Caco-2 (cell line): Measurements from ENCODE around the gene RAB3GAP2. TPM values are rescaled to one million over a fixed set of nuclear protein-coding genes. Genes with fewer than 3 reads are reported as not detected.

ENCODE experiments used
- BruUV-seq: library from RNA; stranded (reverse); fragments of 400-500 nt; replicated peaks from 2 replicates; lab custom pipeline; 2021; lab: Mats Ljungman, UMichigan
- CTCF ChIA-PET: fragments of 300-600 bp; sonication (Branson Sonifier 250); formaldehyde crosslinking; loops from one replicate; lab custom pipeline; 2022; ENCODE audit warnings: antibody characterized with exemption; lab: Charles Lee
- POLR2A ChIA-PET: fragments of 300-600 bp; sonication (Branson Sonifier 250); formaldehyde crosslinking; loops from one replicate; lab custom pipeline; 2022; ENCODE audit warnings: antibody characterized with exemption; lab: Charles Lee
- DNase-seq, 2 experiments: peaks; one replicate each; pipeline versions ENCODE4 v3.0.0 to v3.0.0-alpha.2; 2020 to 2022
- H3K27me3 ChIP-seq: replicated peaks from 2 replicates; pipeline ENCODE4 v1.6.0; 2011; ENCODE audit warnings: low read length; ENCODE audit not compliant: control insufficient read depth, insufficient read depth
- H3K36me3 ChIP-seq: 2 replicates; pipeline ENCODE4 v1.5.1; 2011; ENCODE audit warnings: low read length; ENCODE audit not compliant: control insufficient read depth, insufficient read depth
- H3K4me1 ChIP-seq: fragments of 250-450 bp; sonication (Bioruptor Pico); 2 replicates; pipeline ENCODE4 v1.5.1; 2020; ENCODE audit warnings: mild to moderate bottlenecking
- H3K4me3 ChIP-seq: 2 replicates; pipeline ENCODE4 v1.5.1; 2011; ENCODE audit warnings: low read depth, mild to moderate bottlenecking, control low read depth, low read length
- H3K9me3 ChIP-seq: fragments of 250-450 bp; sonication (Bioruptor Pico); 2 replicates; pipeline ENCODE4 v1.5.1; 2020; ENCODE audit warnings: mild to moderate bottlenecking, moderate library complexity
- H3K27ac Mint-ChIP-seq: one replicate; pipeline ENCODE4 v1.8.0; 2022; ENCODE audit warnings: mixed read lengths; ENCODE audit not compliant: unreplicated experiment
- H3K27me3 Mint-ChIP-seq: one replicate; pipeline ENCODE4 v1.8.0; 2022; ENCODE audit warnings: mixed read lengths; ENCODE audit not compliant: insufficient read depth, unreplicated experiment
- H3K36me3 Mint-ChIP-seq: one replicate; pipeline ENCODE4 v1.8.0; 2022; ENCODE audit warnings: mild to moderate bottlenecking, mixed read lengths; ENCODE audit not compliant: insufficient read depth, unreplicated experiment
- H3K4me1 Mint-ChIP-seq: one replicate; pipeline ENCODE4 v1.8.0; 2022; ENCODE audit warnings: low read depth, mixed read lengths; ENCODE audit not compliant: unreplicated experiment
- H3K4me3 Mint-ChIP-seq: one replicate; pipeline ENCODE4 v1.8.0; 2022; ENCODE audit warnings: mild to moderate bottlenecking, moderate library complexity, mixed read lengths; ENCODE audit not compliant: unreplicated experiment
- H3K9me3 Mint-ChIP-seq: one replicate; pipeline ENCODE4 v1.8.0; 2022; ENCODE audit warnings: mixed read lengths; ENCODE audit not compliant: unreplicated experiment
- intact Hi-C: fragments of 100-400 bp; cut with micrococcal nuclease; formaldehyde crosslinking; loops from one replicate; pipeline ENCODE4 v1.10.0; 2022; ENCODE audit not compliant: unreplicated experiment
- total RNA-seq: library from RNA; stranded (reverse); gene quantifications from 2 replicates; pipeline ENCODE4 v1.2.3, GENCODE V29; 2022
- TF ChIP-seq, protein P1 (sequence below), 2 experiments: fragments of 200-600 bp in 1 of 2; IDR thresholded peaks; 1 replicate in 1 of 2; 2 replicates in 1 of 2; pipeline versions ENCODE4 v1.5.1 to v1.8.0; 2011 to 2022; ENCODE audit warnings: antibody characterized with exemption in 1 of 2, control low read depth in 1 of 2, inconsistent platforms in 1 of 2, low read depth in 1 of 2, low read length in 1 of 2, mild to moderate bottlenecking in 1 of 2, moderate library complexity in 1 of 2; ENCODE audit not compliant: insufficient read depth in 1 of 2, severe bottlenecking in 1 of 2, unreplicated experiment in 1 of 2

The RAB3GAP2 gene
- total RNA-seq, 1 experiment from 2014 or later = 41.1 TPM

DNA sequence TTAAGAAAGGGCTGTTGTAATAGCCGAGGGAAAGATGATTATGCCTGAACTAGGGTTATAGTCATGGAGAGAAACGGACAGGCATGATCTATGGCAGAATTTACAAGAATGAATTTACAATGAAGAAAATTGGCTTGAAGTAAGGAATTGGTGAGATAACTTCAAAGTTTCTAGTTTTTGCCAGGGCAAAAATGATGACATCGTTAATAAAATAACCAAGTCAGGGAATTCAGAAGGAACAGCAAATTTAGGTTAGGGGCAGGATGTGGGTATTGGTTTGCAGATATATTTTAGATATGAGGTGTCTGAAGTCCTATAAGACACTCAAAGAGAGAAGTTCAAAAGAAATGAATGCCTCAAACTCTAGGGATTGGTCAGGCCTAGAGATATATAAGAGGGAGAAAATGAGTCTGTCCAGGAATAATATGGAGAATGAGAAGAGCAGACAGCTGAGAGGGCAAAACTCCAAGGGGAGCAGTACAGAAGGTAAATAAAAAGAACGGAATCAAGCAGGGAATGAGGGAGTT, 115.6 kb downstream of the RAB3GAP2 start:
- DNase-seq = no peak
- Histone ChIP-seq H3K4me3 (no peak overlapping the region), H3K27me3 (no peaks in the 10 kb centered on the region), H3K4me1 (no peaks in the 10 kb centered on the region), H3K36me3 (peaks cover 1% of the 10 kb centered on the region; the same call in 1 of the 2 replicates), H3K9me3 (no peaks in the 10 kb centered on the region)
- no peaks in the 10 kb centered on the region for H3K27me3 Mint-ChIP-seq
- intact Hi-C loops = no loop called here
- no peaks in the 10 kb centered on the region for H3K9me3 Mint-ChIP-seq
- POLR2A ChIA-PET = no interaction called here
- H3K4me1 Mint-ChIP-seq = no peaks in the 10 kb centered on the region
- no TSS peak for BruUV-seq
- H3K36me3 Mint-ChIP-seq = peaks cover 34% of the 10 kb centered on the region
- no peak overlapping the region for H3K27ac Mint-ChIP-seq
- CTCF ChIA-PET = no interaction called here
- no peak overlapping the region for H3K4me3 Mint-ChIP-seq
- TF ChIP-seq, protein P1, sequence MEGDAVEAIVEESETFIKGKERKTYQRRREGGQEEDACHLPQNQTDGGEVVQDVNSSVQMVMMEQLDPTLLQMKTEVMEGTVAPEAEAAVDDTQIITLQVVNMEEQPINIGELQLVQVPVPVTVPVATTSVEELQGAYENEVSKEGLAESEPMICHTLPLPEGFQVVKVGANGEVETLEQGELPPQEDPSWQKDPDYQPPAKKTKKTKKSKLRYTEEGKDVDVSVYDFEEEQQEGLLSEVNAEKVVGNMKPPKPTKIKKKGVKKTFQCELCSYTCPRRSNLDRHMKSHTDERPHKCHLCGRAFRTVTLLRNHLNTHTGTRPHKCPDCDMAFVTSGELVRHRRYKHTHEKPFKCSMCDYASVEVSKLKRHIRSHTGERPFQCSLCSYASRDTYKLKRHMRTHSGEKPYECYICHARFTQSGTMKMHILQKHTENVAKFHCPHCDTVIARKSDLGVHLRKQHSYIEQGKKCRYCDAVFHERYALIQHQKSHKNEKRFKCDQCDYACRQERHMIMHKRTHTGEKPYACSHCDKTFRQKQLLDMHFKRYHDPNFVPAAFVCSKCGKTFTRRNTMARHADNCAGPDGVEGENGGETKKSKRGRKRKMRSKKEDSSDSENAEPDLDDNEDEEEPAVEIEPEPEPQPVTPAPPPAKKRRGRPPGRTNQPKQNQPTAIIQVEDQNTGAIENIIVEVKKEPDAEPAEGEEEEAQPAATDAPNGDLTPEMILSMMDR (IDR thresholded peaks at IDR 0.05; ENCODE audit: insufficient read depth in 1 of 2, low read depth in 1 of 2, low read length in 1 of 2, severe bottlenecking in 1 of 2, unreplicated experiment in 1 of 2) = no peak

DNA sequence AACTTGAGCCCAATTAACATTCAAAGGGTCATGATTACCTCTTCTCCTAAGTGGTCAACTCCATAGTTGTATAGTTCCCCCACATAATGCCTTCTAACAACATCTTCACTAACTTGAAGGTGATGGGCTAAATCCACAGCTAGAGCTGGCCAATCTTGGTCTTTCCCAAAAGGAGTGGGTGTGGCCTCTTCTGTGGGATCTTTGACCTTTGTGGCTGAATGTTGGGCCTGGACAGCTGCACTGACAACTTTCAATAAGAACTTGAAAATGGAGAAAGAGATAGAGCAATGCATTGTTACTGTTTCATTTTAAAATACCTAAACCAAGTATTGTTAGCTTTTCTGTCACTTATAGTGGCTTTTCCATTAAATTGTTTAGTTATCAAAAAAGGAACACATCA, 119.1 kb downstream of the RAB3GAP2 start:
- no peaks in the 10 kb centered on the region for H3K9me3 Mint-ChIP-seq
- no peaks in the 10 kb centered on the region; the same call in 1 of the 2 replicates for H3K36me3 ChIP-seq
- no TSS peak for BruUV-seq
- no peak overlapping the region for H3K4me3 ChIP-seq
- TF ChIP-seq, protein P1 (IDR thresholded peaks at IDR 0.05; ENCODE audit: insufficient read depth in 1 of 2, low read depth in 1 of 2, low read length in 1 of 2, severe bottlenecking in 1 of 2, unreplicated experiment in 1 of 2) = no peak
- H3K27ac Mint-ChIP-seq = no peak overlapping the region
- H3K4me1 Mint-ChIP-seq = no peaks in the 10 kb centered on the region
- H3K36me3 Mint-ChIP-seq = peaks cover 45% of the 10 kb centered on the region
- no peaks in the 10 kb centered on the region for H3K27me3 Mint-ChIP-seq
- H3K4me3 Mint-ChIP-seq = no peak overlapping the region
- no peak for DNase-seq
- no peaks in the 10 kb centered on the region for H3K9me3 ChIP-seq
- CTCF ChIA-PET = interaction anchor here (0.6 kb wide), 1 partner anchor 8 kb away, joined by 3 read pairs; no protein-coding TSS in a partner anchor
- POLR2A ChIA-PET = no interaction called here
- H3K27me3 ChIP-seq = no peaks in the 10 kb centered on the region
- intact Hi-C loops = no loop called here
- H3K4me1 ChIP-seq = no peaks in the 10 kb centered on the region

DNA sequence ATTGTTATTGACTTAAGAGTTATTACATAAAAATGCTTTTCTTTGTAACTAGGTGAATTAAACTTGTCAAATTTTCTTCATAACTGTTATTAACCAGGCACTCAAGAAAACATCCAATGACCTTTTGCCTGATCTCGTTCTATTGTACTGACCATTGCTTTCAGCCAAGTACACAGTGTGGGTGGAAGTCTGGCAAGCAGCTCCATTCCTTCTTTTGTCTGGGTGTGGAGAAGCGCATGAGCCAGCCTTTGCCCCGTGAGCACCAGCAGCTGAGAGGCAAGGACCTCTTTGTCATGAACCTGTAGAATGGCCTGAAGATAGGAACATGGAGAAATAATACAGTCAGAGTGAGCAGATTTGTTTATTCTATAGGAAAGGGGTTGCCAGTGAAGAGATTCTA, 120.8 kb downstream of the RAB3GAP2 start:
- BruUV-seq = no TSS peak
- H3K27ac Mint-ChIP-seq = no peak overlapping the region
- no peaks in the 10 kb centered on the region for H3K27me3 ChIP-seq
- H3K4me1 ChIP-seq = no peaks in the 10 kb centered on the region
- CTCF ChIA-PET = no interaction called here
- H3K36me3 Mint-ChIP-seq = peaks cover 47% of the 10 kb centered on the region
- no peaks in the 10 kb centered on the region; the same call in 1 of the 2 replicates for H3K36me3 ChIP-seq
- H3K27me3 Mint-ChIP-seq = no peaks in the 10 kb centered on the region
- H3K4me3 Mint-ChIP-seq = no peak overlapping the region
- no peaks in the 10 kb centered on the region for H3K9me3 ChIP-seq
- H3K4me3 ChIP-seq = no peak overlapping the region
- no peaks in the 10 kb centered on the region for H3K4me1 Mint-ChIP-seq
- TF ChIP-seq, protein P1 (IDR thresholded peaks at IDR 0.05; ENCODE audit: insufficient read depth in 1 of 2, low read depth in 1 of 2, low read length in 1 of 2, severe bottlenecking in 1 of 2, unreplicated experiment in 1 of 2) = no peak
- no peaks in the 10 kb centered on the region for H3K9me3 Mint-ChIP-seq
- no peak for DNase-seq
- POLR2A ChIA-PET = no interaction called here
- intact Hi-C loops = no loop called here
